OCI-LY1 (cell line): ENCODE data around the gene SLC25A33.

Experiments used
- H2AFZ ChIP-seq: fragments of 200-600 bp; sonication (generic), shearing (Covaris generic); 2 replicates; pipeline ENCODE4 v1.6.0; 2014; ENCODE audit warnings: antibody characterized with exemption, mild to moderate bottlenecking, low read length
- H3F3A ChIP-seq: fragments of 200-600 bp; sonication (generic), shearing (Covaris generic); 2 replicates; pipeline ENCODE4 v1.6.0; 2014; ENCODE audit warnings: mild to moderate bottlenecking, antibody characterized with exemption, low read length, moderate library complexity; ENCODE audit not compliant: insufficient read depth
- H3K27ac ChIP-seq: fragments of 200-600 bp; sonication (generic); 2 replicates; pipeline ENCODE4 v1.5.1; 2014; ENCODE audit warnings: low read length, mixed run types, mild to moderate bottlenecking, low read depth; ENCODE audit not compliant: poor library complexity, severe bottlenecking
- H3K27me3 ChIP-seq: fragments of 200-600 bp; sonication (generic); 2 replicates; pipeline ENCODE4 v1.6.0; 2014; ENCODE audit warnings: antibody characterized with exemption, mild to moderate bottlenecking, low read length, moderate library complexity; ENCODE audit not compliant: insufficient read depth
- H3K36me3 ChIP-seq: fragments of 200-600 bp; sonication (generic); 2 replicates; pipeline ENCODE4 v1.6.1; 2014; ENCODE audit warnings: mild to moderate bottlenecking, antibody characterized with exemption, low read length, moderate library complexity, mixed read lengths; ENCODE audit not compliant: insufficient read depth
- H3K4me1 ChIP-seq: fragments of 200-600 bp; sonication (generic); 2 replicates; pipeline ENCODE4 v1.5.1; 2014; ENCODE audit warnings: mild to moderate bottlenecking, low read length, moderate library complexity; ENCODE audit not compliant: insufficient read depth, severe bottlenecking
- H3K4me2 ChIP-seq: fragments of 200-600 bp; sonication (generic), shearing (Covaris generic); 2 replicates; pipeline ENCODE4 v1.6.1; 2014; ENCODE audit warnings: low read length
- H3K4me3 ChIP-seq: fragments of 200-600 bp; sonication (generic); 2 replicates; pipeline ENCODE4 v1.5.1; 2014; ENCODE audit warnings: low read length, low read depth, mild to moderate bottlenecking, mixed read lengths; ENCODE audit not compliant: poor library complexity, severe bottlenecking
- H3K79me2 ChIP-seq: fragments of 200-600 bp; shearing (Covaris generic); 2 replicates; pipeline ENCODE4 v1.6.1; 2016; ENCODE audit warnings: mixed run types, low read length, mixed read lengths; ENCODE audit not compliant: insufficient read depth
- H3K9ac ChIP-seq: fragments of 200-600 bp; sonication (generic), shearing (Covaris generic); 2 replicates; pipeline ENCODE4 v1.6.1; 2014; ENCODE audit warnings: mild to moderate bottlenecking, low read length, mixed read lengths
- H3K9me2 ChIP-seq: fragments of 200-600 bp; sonication (generic), shearing (Covaris generic); 2 replicates; pipeline ENCODE4 v1.6.1; 2014; ENCODE audit warnings: low read depth, mild to moderate bottlenecking, low read length, mixed read lengths
- H3K9me3 ChIP-seq: fragments of 200-600 bp; shearing (Covaris generic); 2 replicates; pipeline ENCODE4 v1.6.1; 2014; ENCODE audit warnings: low read length, mixed read lengths
- H4K20me1 ChIP-seq: fragments of 200-600 bp; sonication (generic), shearing (Covaris generic); 2 replicates; pipeline ENCODE4 v1.6.0; 2016; ENCODE audit warnings: mild to moderate bottlenecking, low read length; ENCODE audit not compliant: insufficient read depth
- CTCF ChIP-seq: fragments of 200-600 bp; sonication (generic), shearing (Covaris generic); IDR thresholded peaks from 2 replicates; pipeline ENCODE4 v1.5.1; 2017; ENCODE audit warnings: mild to moderate bottlenecking, antibody characterized with exemption, low read length, moderate library complexity, mixed read lengths
- EZH2 ChIP-seq: fragments of 200-600 bp; sonication (generic), shearing (Covaris generic); IDR thresholded peaks from 2 replicates; pipeline ENCODE4 v1.8.0; 2017; ENCODE audit warnings: borderline replicate concordance, mixed run types, mild to moderate bottlenecking, antibody characterized with exemption, low read length, moderate library complexity, mixed read lengths

Gene SLC25A33

GRCh38 chr1:9539165-9539828 is at the start of gene SLC25A33:
TSS of gene SLC25A33 (plus strand) at chr1:9539465. CDS start at chr1:9539692, 227 bp downstream.
- peaks cover 46% of the 10 kb centered on the region for H3K79me2 ChIP-seq

GRCh38 chr1:9490605-9491339 is 48.5 kb upstream of the SLC25A33 start:
- H3K9me3 ChIP-seq: no peaks in the 10 kb centered on the region
- no peak overlapping the region for H3K9ac ChIP-seq
- H3K27ac ChIP-seq: no peak overlapping the region
- H3K27me3 ChIP-seq: peaks cover 2% of the 10 kb centered on the region; the same call in 1 of the 2 replicates
- H3K4me1 ChIP-seq: peaks cover 16% of the 10 kb centered on the region
- no peak overlapping the region for H3K4me3 ChIP-seq
- H3K36me3 ChIP-seq: no peaks in the 10 kb centered on the region
- no peaks in the 10 kb centered on the region for H3F3A ChIP-seq
- no peak overlapping the region for H3K4me2 ChIP-seq
- no peak overlapping the region for H2AFZ ChIP-seq
- H3K9me2 ChIP-seq: no peaks in the 10 kb centered on the region
- H4K20me1 ChIP-seq: no peaks in the 10 kb centered on the region
- H3K79me2 ChIP-seq: no peaks in the 10 kb centered on the region
- TF ChIP-seq EZH2 (no peak), CTCF (peak; percentile 90)

More at GRCh38 chr1:9539165-9539828, at the start of gene SLC25A33:
- H3K27me3 ChIP-seq: no peaks in the 10 kb centered on the region
- peak within 1 kb of the TSS; percentile 91 for H3K4me3 ChIP-seq
- H3K9me3 ChIP-seq: no peaks in the 10 kb centered on the region
- H3K9me2 ChIP-seq: no peaks in the 10 kb centered on the region
- H3K4me2 ChIP-seq: peak within 1 kb of the TSS; percentile 79
- 0 out of 2 replicates have a peak, but pooled peaks cover 3% of the 10 kb centered on the region for H3F3A ChIP-seq
- TF ChIP-seq EZH2: no peak
- H3K27ac ChIP-seq: peak within 1 kb of the TSS; percentile 97
- peak within 1 kb of the TSS; percentile 92 for H3K9ac ChIP-seq
- peaks cover 28% of the 10 kb centered on the region for H3K36me3 ChIP-seq
- H4K20me1 ChIP-seq: no peaks in the 10 kb centered on the region
- H2AFZ ChIP-seq: no peak within 1 kb of the TSS
- peaks cover 54% of the 10 kb centered on the region for H3K4me1 ChIP-seq

GRCh38 chr1:9493326-9493725 is 45.9 kb upstream of the SLC25A33 start:
- Histone ChIP-seq H3K36me3 (no peaks in the 10 kb centered on the region), H3K9me3 (no peaks in the 10 kb centered on the region), H3K9me2 (no peaks in the 10 kb centered on the region), H3K4me2 (no peak overlapping the region), H3K27ac (no peak overlapping the region), H4K20me1 (no peaks in the 10 kb centered on the region), H2AFZ (no peak overlapping the region), H3K9ac (no peak overlapping the region), H3K79me2 (no peaks in the 10 kb centered on the region), H3K4me3 (no peak overlapping the region), H3K4me1 (peaks cover 16% of the 10 kb centered on the region), H3K27me3 (peaks cover 2% of the 10 kb centered on the region; the same call in 1 of the 2 replicates), H3F3A (no peaks in the 10 kb centered on the region)
- no peak for TF ChIP-seq EZH2
- TF ChIP-seq CTCF: no peak
